Measurements from ENCODE around the gene TMEM140.

DNA sequence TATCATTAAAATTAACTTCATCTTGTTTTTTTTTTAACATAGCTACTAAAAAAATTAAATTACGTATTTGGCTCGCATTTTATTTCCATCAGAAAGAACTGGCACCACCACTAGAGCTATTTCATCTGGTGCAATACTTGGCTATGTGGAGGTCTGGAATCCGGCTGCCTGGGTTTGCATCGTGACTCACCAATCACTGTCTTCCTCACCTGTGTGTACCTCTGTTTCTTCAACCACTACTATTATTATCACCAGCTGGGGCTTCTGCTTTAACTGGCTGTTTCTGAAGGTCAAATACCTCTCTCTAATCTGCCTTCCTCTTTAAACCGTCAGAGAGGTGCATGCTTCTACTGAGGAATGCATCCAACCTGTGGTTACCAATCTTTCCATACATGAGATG is 57.0 kb downstream of the TMEM140 start:
- TF ChIP-seq ELF4 (IDR thresholded peaks at IDR 0.05) (no peak), TARDBP (IDR thresholded peaks at IDR 0.05) (no peak)

All from HEK293T (cell line).